Measurements from ENCODE around the gene BCL2L15.

DNA sequence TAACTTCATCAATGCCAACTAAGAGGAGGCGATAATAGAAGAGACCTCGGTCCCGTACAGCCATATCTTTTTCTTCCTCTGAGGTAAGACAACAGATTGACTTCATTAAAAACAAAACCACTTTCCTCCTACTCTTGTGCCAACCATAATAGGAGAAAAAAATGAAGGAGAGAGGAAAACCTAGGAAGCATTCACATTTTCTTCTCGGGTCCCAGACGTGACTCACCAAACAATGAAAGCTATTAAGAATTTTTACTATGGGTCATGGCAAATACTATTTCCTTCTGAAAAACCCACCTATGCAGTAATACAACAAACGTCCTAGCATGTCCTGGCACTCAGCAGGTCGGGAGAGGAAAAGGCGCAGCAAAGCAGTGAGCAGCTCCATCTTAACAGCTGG lies 8.6 kb upstream of the BCL2L15 start:
- TF ChIP-seq, protein P1, sequence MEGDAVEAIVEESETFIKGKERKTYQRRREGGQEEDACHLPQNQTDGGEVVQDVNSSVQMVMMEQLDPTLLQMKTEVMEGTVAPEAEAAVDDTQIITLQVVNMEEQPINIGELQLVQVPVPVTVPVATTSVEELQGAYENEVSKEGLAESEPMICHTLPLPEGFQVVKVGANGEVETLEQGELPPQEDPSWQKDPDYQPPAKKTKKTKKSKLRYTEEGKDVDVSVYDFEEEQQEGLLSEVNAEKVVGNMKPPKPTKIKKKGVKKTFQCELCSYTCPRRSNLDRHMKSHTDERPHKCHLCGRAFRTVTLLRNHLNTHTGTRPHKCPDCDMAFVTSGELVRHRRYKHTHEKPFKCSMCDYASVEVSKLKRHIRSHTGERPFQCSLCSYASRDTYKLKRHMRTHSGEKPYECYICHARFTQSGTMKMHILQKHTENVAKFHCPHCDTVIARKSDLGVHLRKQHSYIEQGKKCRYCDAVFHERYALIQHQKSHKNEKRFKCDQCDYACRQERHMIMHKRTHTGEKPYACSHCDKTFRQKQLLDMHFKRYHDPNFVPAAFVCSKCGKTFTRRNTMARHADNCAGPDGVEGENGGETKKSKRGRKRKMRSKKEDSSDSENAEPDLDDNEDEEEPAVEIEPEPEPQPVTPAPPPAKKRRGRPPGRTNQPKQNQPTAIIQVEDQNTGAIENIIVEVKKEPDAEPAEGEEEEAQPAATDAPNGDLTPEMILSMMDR (IDR thresholded peaks at IDR 0.05; ENCODE audit: borderline replicate concordance, extremely low read depth, low read length, poor library complexity, severe bottlenecking), result no peak
- TF ChIP-seq EZH2 (IDR thresholded peaks at IDR 0.05; ENCODE audit: borderline replicate concordance, low read depth, low read length, severe bottlenecking), result no peak
